Natural killer cell (primary cell): ENCODE results near the gene SHB. TPM values are rescaled to one million over a fixed set of nuclear protein-coding genes. Genes with fewer than 3 reads are reported as not detected.
"Not testable (repeated sequence)": the region's sequence is repeated elsewhere in the genome, so short reads cannot be mapped to it uniquely, and the experiment has no call there.

Experiments used
- ATAC-seq, 3 donors: fragments of 150-1000 bp in 2 of 3; fragments of 200-7000 bp in 1 of 3; cut with Tn5 transposase; 1 replicate in 1 of 3; 2 replicates in 2 of 3; pipeline ENCODE4 v1.10.0; 2021; ENCODE audit warnings: mild to moderate bottlenecking in 2 of 3, moderate library complexity in 2 of 3
- DNase-seq, 2 donors: peaks; one replicate each; pipeline versions ENCODE4 v3.0.0 to v3.0.0-alpha.2; 2013 to 2021; ENCODE audit warnings: mixed read lengths in 1 of 2
- H3K27ac ChIP-seq: one replicate; pipeline ENCODE4 v1.5.1; 2013; ENCODE audit warnings: mild to moderate bottlenecking, low read length
- H3K27me3 ChIP-seq: one replicate; pipeline ENCODE4 v1.6.1; 2013; ENCODE audit warnings: low read length; ENCODE audit not compliant: control insufficient read depth, insufficient read depth
- H3K36me3 ChIP-seq: one replicate; pipeline ENCODE4 v1.6.1; 2013; ENCODE audit warnings: low read length; ENCODE audit not compliant: control insufficient read depth, insufficient read depth
- H3K4me1 ChIP-seq: one replicate; pipeline ENCODE4 v1.6.1; 2013; ENCODE audit warnings: low read length; ENCODE audit not compliant: control insufficient read depth, insufficient read depth
- H3K4me3 ChIP-seq: one replicate; pipeline ENCODE4 v1.5.1; 2013; ENCODE audit warnings: low read length
- H3K9me3 ChIP-seq: one replicate; pipeline ENCODE4 v1.6.1; 2013; ENCODE audit warnings: low read length; ENCODE audit not compliant: control insufficient read depth, insufficient read depth
- H3K27ac Mint-ChIP-seq, 2 donors: one replicate each; pipeline ENCODE4 v1.8.0; 2022; ENCODE audit warnings: mild to moderate bottlenecking in 2 of 2, mixed read lengths in 2 of 2, moderate library complexity in 1 of 2
- H3K27me3 Mint-ChIP-seq, 2 donors: one replicate each; pipeline ENCODE4 v1.8.0; 2022; ENCODE audit warnings: low read depth in 2 of 2, mixed read lengths in 2 of 2
- H3K36me3 Mint-ChIP-seq: one replicate; pipeline ENCODE4 v1.8.0; 2022; ENCODE audit warnings: mixed read lengths
- H3K4me1 Mint-ChIP-seq, 2 donors: one replicate each; pipeline ENCODE4 v1.8.0; 2022; ENCODE audit warnings: mixed read lengths in 2 of 2
- H3K4me3 Mint-ChIP-seq: one replicate; pipeline ENCODE4 v1.8.0; 2022; ENCODE audit warnings: mild to moderate bottlenecking, moderate library complexity, mixed read lengths
- H3K9me3 Mint-ChIP-seq, 2 donors: one replicate each; pipeline ENCODE4 v1.8.0; 2022; ENCODE audit warnings: mixed read lengths in 2 of 2
- WGBS: methylation state at CpG from one replicate; pipeline ENCODE4 v1.1.7; 2013; ENCODE audit warnings: missing lambda C conversion rate; ENCODE audit not compliant: insufficient coverage; 5-methylcytosine and 5-hydroxymethylcytosine counted together
- intact Hi-C: fragments of 100-400 bp; cut with micrococcal nuclease; formaldehyde crosslinking; loops from one replicate; pipeline ENCODE4 v1.14.2; 2022
- total RNA-seq, 4 donors: library from RNA; stranded (reverse); fragments of 120-200 nt in 1 of 4; gene quantifications; one replicate each; pipeline versions ENCODE4 v1.2.3 to v1.2.4, GENCODE V29; 2013 to 2022
- TF ChIP-seq, protein P1 (sequence below): fragments of 200-600 bp; IDR thresholded peaks from one replicate; pipeline ENCODE4 v1.8.0; 2022; ENCODE audit warnings: antibody characterized with exemption

SHB gene
- total RNA-seq, 3 donors from 2014 or later (not counting 1 experiment from before 2014, with no cell fraction given): 2.7 to 7.1 (median 2.9) TPM

GRCh38 chr9:38047301-38048251 is 21.5 kb downstream of the SHB start:
- peak; percentile 54 to 70 (median 65) for ATAC-seq
- no peaks in the 10 kb centered on the region for H3K36me3 Mint-ChIP-seq
- Histone ChIP-seq H3K4me1 (peaks cover 11% of the 10 kb centered on the region), H3K27ac (no peak overlapping the region), H3K4me3 (no peak overlapping the region), H3K9me3 (no peaks in the 10 kb centered on the region), H3K36me3 (no peaks in the 10 kb centered on the region), H3K27me3 (no peaks in the 10 kb centered on the region)
- H3K27ac Mint-ChIP-seq: peak overlapping the region; percentile 31 to 38
- DNase-seq: no peak
- H3K4me1 Mint-ChIP-seq: peaks cover 17 to 28% of the 10 kb centered on the region in 2 donors
- 38% methylated on average over 13 of the region's 15 CpGs for WGBS
- peak overlapping the region; percentile 28 for H3K4me3 Mint-ChIP-seq
- H3K27me3 Mint-ChIP-seq: no peaks in the 10 kb centered on the region
- TF ChIP-seq, protein P1, sequence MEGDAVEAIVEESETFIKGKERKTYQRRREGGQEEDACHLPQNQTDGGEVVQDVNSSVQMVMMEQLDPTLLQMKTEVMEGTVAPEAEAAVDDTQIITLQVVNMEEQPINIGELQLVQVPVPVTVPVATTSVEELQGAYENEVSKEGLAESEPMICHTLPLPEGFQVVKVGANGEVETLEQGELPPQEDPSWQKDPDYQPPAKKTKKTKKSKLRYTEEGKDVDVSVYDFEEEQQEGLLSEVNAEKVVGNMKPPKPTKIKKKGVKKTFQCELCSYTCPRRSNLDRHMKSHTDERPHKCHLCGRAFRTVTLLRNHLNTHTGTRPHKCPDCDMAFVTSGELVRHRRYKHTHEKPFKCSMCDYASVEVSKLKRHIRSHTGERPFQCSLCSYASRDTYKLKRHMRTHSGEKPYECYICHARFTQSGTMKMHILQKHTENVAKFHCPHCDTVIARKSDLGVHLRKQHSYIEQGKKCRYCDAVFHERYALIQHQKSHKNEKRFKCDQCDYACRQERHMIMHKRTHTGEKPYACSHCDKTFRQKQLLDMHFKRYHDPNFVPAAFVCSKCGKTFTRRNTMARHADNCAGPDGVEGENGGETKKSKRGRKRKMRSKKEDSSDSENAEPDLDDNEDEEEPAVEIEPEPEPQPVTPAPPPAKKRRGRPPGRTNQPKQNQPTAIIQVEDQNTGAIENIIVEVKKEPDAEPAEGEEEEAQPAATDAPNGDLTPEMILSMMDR: no peak
- intact Hi-C loops: no loop called here
- H3K9me3 Mint-ChIP-seq: no peaks in the 10 kb centered on the region

DNA sequence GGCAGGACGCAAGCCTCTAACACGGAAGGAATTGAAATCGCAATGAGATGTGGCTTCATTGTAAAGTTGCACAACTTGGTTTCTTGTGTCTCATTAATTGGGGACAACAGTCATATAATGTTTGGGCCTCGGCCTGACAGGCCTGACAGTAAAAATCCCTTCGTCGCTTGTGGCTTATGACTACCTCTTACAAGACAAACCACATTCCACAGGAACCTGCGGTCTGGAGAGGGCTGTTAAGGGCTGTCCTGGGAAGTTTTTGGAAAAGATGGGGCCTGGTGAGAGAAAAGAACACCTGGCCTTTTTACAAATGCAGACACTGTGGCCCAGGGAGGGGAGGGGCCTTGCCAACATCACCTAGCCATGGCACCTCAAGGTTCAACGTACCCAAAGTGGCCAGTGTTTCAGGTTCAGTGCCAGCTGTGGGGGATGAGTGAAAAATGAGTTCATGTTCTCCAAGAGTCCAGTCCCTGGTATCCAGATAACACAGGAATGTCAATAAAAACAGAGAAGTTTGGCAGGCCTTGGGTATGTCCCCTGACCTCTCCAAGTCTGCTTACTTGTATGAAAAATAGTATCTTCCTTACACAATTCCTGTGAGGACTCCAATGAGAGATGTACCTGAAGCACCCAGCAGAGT is 22.2 kb downstream of the SHB start:
- Histone ChIP-seq H3K9me3 (no peaks in the 10 kb centered on the region), H3K27ac (no peak overlapping the region), H3K4me1 (peaks cover 11% of the 10 kb centered on the region), H3K36me3 (no peaks in the 10 kb centered on the region), H3K4me3 (no peak overlapping the region), H3K27me3 (no peaks in the 10 kb centered on the region)
- 90% methylated on average over 5 of the region's 8 CpGs for WGBS
- Mint-ChIP-seq H3K36me3 (no peaks in the 10 kb centered on the region), H3K9me3 (no peaks in the 10 kb centered on the region), H3K27ac (peak overlapping the region in 1 of 2 donors; percentile 31), H3K4me3 (no peak overlapping the region), H3K4me1 (peaks cover 17 to 26% of the 10 kb centered on the region in 2 donors), H3K27me3 (no peaks in the 10 kb centered on the region)
- TF ChIP-seq, protein P1: no peak
- ATAC-seq (no peak), DNase-seq (no peak)
- intact Hi-C loops: no loop called here

DNA sequence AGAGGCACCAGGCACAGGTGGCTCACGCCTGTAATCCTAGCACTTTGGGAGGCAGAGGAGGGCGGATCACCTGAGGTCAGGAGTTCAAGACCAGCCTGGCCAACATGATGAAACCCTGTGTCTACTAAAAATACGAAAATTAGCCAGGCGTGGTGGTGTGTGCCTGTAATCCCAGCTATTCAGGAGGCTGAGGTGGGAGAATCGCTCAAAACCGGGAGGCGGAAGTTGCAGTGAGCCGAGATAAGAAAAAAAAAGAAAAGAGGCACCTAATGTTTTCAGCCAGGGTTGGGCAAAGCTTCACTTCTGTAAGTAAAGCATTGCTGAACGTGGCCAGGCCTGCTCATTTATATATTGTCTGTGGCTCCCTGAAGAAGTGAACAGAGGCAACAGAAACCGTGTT is 23.1 kb downstream of the SHB start:
- 90% methylated on average over 10 of the region's 10 CpGs for WGBS
- H3K4me3 Mint-ChIP-seq, H3K4me3 ChIP-seq, H3K27me3 ChIP-seq, H3K36me3 Mint-ChIP-seq, H3K27ac Mint-ChIP-seq, ATAC-seq, DNase-seq, H3K36me3 ChIP-seq, H3K27me3 Mint-ChIP-seq, H3K9me3 ChIP-seq, H3K27ac ChIP-seq, intact Hi-C loops, H3K9me3 Mint-ChIP-seq: not testable (repeated sequence)
- H3K4me1 Mint-ChIP-seq: peaks cover 17 to 22% of the 10 kb centered on the region in 2 donors
- H3K4me1 ChIP-seq: peaks cover 11% of the 10 kb centered on the region

GRCh38 chr9:38044706-38045105 is 24.3 kb downstream of the SHB start:
- TF ChIP-seq, protein P1: no peak
- H3K27ac Mint-ChIP-seq: no peak overlapping the region
- intact Hi-C loops: no loop called here

More at GRCh38 chr9:38044706-38045105, 24.3 kb downstream of the SHB start:
- H3K27ac ChIP-seq: no peak overlapping the region
- peaks cover 11% of the 10 kb centered on the region for H3K4me1 ChIP-seq
- DNase-seq (no peak), ATAC-seq (no peak)
- no peaks in the 10 kb centered on the region for H3K36me3 Mint-ChIP-seq
- H3K36me3 ChIP-seq: no peaks in the 10 kb centered on the region
- H3K9me3 Mint-ChIP-seq: no peaks in the 10 kb centered on the region
- no peaks in the 10 kb centered on the region for H3K9me3 ChIP-seq
- peaks cover 17 to 22% of the 10 kb centered on the region in 2 donors for H3K4me1 Mint-ChIP-seq
- H3K4me3 ChIP-seq: no peak overlapping the region
- 87% methylated on average over 2 of the region's 2 CpGs for WGBS
- no peaks in the 10 kb centered on the region for H3K27me3 ChIP-seq
- no peaks in the 10 kb centered on the region for H3K27me3 Mint-ChIP-seq
- H3K4me3 Mint-ChIP-seq: no peak overlapping the region
